ENCODE data around the gene HSPBAP1. TPM values are rescaled to one million over a fixed set of nuclear protein-coding genes. Genes with fewer than 3 reads are reported as not detected.

Gene HSPBAP1
- total and polyA plus RNA-seq, 7 donors = 4.8 to 24.7 (median 17.6) TPM

DNA sequence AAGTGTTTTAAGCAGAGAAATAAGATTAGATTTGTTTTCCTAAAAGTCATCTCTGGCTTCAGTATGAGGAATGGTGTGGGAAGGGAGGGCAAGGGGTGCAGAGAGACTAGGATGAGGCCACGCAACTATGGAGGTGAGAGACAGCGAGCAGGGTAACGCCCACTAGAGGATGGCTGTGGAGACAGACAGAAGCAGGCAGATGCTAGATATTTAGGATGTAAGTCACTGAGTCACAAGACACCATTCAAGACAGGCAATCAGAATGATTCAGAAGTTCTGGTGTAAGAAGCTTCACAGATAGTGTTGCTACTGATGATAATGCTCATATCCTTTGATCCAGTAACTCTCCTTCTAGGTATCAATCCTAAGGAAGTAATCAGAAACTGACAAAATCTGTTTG, 19.1 kb downstream of the HSPBAP1 start:
- H3K27ac ChIP-seq = peak overlapping the region; percentile 84
- TF ChIP-seq, protein P1, sequence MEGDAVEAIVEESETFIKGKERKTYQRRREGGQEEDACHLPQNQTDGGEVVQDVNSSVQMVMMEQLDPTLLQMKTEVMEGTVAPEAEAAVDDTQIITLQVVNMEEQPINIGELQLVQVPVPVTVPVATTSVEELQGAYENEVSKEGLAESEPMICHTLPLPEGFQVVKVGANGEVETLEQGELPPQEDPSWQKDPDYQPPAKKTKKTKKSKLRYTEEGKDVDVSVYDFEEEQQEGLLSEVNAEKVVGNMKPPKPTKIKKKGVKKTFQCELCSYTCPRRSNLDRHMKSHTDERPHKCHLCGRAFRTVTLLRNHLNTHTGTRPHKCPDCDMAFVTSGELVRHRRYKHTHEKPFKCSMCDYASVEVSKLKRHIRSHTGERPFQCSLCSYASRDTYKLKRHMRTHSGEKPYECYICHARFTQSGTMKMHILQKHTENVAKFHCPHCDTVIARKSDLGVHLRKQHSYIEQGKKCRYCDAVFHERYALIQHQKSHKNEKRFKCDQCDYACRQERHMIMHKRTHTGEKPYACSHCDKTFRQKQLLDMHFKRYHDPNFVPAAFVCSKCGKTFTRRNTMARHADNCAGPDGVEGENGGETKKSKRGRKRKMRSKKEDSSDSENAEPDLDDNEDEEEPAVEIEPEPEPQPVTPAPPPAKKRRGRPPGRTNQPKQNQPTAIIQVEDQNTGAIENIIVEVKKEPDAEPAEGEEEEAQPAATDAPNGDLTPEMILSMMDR (IDR thresholded peaks at IDR 0.05) = no peak

DNA sequence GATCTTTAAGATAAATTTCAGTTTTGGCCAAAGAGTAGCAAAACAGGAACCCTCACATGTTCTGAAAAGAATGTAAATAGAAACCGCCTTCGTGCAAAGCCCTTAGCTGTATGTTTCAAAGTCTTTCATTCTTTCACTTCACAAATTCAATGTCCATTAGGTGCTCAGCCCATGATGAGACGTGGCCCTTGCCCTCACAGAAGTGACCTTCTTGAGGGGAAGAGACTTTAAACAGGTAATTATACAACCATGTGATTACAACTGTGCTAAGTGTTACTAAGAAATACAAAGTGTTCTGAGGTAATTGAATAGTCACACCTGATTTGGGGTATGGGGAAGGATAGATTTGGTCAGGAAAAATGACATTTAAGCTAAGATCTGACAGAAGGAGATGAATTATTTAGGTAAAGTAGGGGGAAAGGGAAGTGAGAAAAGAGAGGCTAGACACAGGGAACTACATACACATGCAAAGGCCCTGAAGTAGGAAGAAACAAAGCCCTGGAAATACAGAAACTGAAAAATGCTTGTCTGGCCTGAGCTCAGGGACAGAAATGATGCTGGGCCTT, 19.6 kb downstream of the HSPBAP1 start:
- peak overlapping the region; percentile 84 for H3K27ac ChIP-seq
- no peak for DNase-seq
- no peak overlapping the region for H3K4me3 ChIP-seq
- 89 to 90% (median 89%) methylated on average over 3 of the region's 3 CpGs for WGBS, 3 donors
- H3K36me3 ChIP-seq (ENCODE audit: insufficient read depth in 1 of 2, low read depth in 1 of 2) = peaks cover 2 to 16% of the 10 kb centered on the region in 2 donors
- peaks cover 49% of the 10 kb centered on the region for H3K4me1 ChIP-seq
- no peaks in the 10 kb centered on the region for H3K9me3 ChIP-seq
- ATAC-seq = no peak
- no peaks in the 10 kb centered on the region for H3K27me3 ChIP-seq (ENCODE audit: insufficient read depth in 3 of 3, low read length in 2 of 3)
- TF ChIP-seq, protein P1 (IDR thresholded peaks at IDR 0.05) = no peak
- intact Hi-C loops (cut with DNase I) = no loop called here

More for the DNA sequence above, 19.1 kb downstream of the HSPBAP1 start:
- intact Hi-C loops (cut with DNase I) = no loop called here
- peak; percentile 79 to 93 (median 80) for ATAC-seq
- H3K4me3 ChIP-seq = no peak overlapping the region
- H3K27me3 ChIP-seq (ENCODE audit: insufficient read depth in 3 of 3, low read length in 2 of 3) = no peaks in the 10 kb centered on the region
- DNase-seq = no peak
- 83 to 97% (median 95%) methylated on average over 3 of the region's 3 CpGs for WGBS, 3 donors
- H3K9me3 ChIP-seq = no peaks in the 10 kb centered on the region
- H3K36me3 ChIP-seq (ENCODE audit: insufficient read depth in 1 of 2, low read depth in 1 of 2) = peaks cover 2 to 16% of the 10 kb centered on the region in 2 donors
- peaks cover 49% of the 10 kb centered on the region for H3K4me1 ChIP-seq

DNA sequence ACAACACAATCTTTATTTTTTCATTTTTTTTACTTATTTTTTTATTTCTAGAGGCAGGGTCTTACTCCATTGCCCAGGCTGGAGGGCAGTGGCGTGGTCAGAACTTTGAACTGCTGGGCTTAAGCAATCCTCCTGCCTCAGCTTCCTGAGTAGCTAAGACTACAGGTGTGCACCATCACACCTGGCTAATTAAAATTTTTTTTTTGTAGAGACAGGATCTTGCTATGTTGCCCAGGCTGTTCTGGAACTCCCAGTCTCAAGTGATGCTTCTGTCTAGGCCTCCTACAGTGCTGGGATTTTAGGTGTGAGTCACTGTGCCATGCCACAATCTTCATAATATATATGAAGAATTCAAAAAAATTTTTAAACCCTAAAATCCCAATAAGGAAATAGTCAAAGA, 20.8 kb downstream of the HSPBAP1 start:
- Histone ChIP-seq H3K36me3 (ENCODE audit: insufficient read depth in 1 of 2, low read depth in 1 of 2) (peaks cover 2 to 23% of the 10 kb centered on the region in 2 donors), H3K4me3 (no peak overlapping the region), H3K27me3 (ENCODE audit: insufficient read depth in 3 of 3, low read length in 2 of 3) (no peaks in the 10 kb centered on the region), H3K9me3 (no peaks in the 10 kb centered on the region), H3K27ac (peak overlapping the region; percentile 71), H3K4me1 (peaks cover 59% of the 10 kb centered on the region)
- TF ChIP-seq, protein P1 (IDR thresholded peaks at IDR 0.05) = no peak
- ATAC-seq = no peak
- no peak for DNase-seq
- WGBS, 3 donors = 95 to 100% (median 96%) methylated on average over 1 of the region's 1 CpG
- intact Hi-C loops (cut with DNase I) = no loop called here

DNA sequence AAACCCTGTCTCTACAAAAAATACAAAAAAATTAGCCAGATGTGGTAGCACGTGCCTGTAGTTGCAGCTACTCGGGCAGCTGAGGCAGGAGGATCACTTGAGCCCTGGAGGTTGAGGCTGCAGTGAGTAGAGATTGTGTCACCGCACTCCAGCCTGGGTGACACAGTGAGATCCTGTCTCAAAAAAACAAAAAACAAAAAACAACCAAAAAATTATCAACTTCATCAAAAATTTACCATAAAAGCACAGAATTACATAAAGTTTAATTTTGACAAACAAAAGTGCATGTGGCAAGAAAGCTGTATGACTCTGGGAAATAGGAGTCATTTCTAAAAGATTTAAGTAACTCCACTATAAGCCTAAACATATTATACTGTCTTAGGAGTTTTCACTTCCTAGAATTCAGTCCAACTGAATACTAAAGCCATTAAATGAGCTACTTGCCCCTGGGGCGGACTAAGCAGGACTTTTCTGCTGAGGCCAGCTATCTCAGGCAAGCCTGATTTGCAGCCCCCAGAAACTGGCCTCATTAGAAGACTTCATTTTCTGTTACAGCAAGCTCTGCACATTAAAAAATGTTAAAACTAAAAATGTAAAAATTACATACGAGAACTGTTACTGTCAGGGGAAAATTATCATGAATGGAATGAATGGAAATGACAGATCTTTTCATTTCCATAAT, 23.0 kb downstream of the HSPBAP1 start:
- 87 to 90% (median 89%) methylated on average over 5 of the region's 5 CpGs for WGBS, 3 donors
- Histone ChIP-seq H3K27me3 (ENCODE audit: insufficient read depth in 3 of 3, low read length in 2 of 3) (no peaks in the 10 kb centered on the region), H3K36me3 (ENCODE audit: insufficient read depth in 1 of 2, low read depth in 1 of 2) (peaks cover 6 to 42% of the 10 kb centered on the region in 2 donors), H3K9me3 (no peaks in the 10 kb centered on the region), H3K27ac (peak overlapping the region; percentile 71), H3K4me1 (peaks cover 48% of the 10 kb centered on the region), H3K4me3 (no peak overlapping the region)
- intact Hi-C loops (cut with DNase I) = no loop called here
- DNase-seq (no peak), ATAC-seq (no peak)
- TF ChIP-seq, protein P1 (IDR thresholded peaks at IDR 0.05) = no peak

Measured in psoas muscle (tissue), 8 donors.